Testis (tissue), 3 donors: ENCODE data around the gene CDC42BPB. TPM values are rescaled to one million over a fixed set of nuclear protein-coding genes. Genes with fewer than 3 reads are reported as not detected.

Experiments
- DNase-seq: peaks from one replicate; pipeline ENCODE4 v3.0.0-alpha.2; 2019
- H3K27ac ChIP-seq, 2 donors: fragments of 200-600 bp; sonication (generic); one replicate each; pipeline ENCODE4 v1.5.1; 2019
- H3K27me3 ChIP-seq: fragments of 200-600 bp; sonication (generic); one replicate; pipeline ENCODE4 v1.5.1; 2019
- H3K36me3 ChIP-seq: fragments of 200-600 bp; sonication (generic); one replicate; pipeline ENCODE4 v1.5.1; 2017; ENCODE audit warnings: low read depth; ENCODE audit errors: missing control alignments
- H3K4me1 ChIP-seq: fragments of 200-600 bp; sonication (generic); one replicate; pipeline ENCODE4 v1.5.1; 2019
- H3K4me3 ChIP-seq, 2 donors: fragments of 200-600 bp; sonication (generic); one replicate each; pipeline ENCODE4 v1.5.1; 2017 to 2019
- H3K9me3 ChIP-seq: fragments of 200-600 bp; sonication (generic); one replicate; pipeline ENCODE4 v1.5.1; 2017
- CTCF ChIP-seq, 3 experiments: fragments of 450-650 bp in 2 of 3; fragments of 200-600 bp in 1 of 3; sonication (generic) in 1 of 3; IDR thresholded peaks; one replicate each; pipeline ENCODE4 v1.5.1; 2016 to 2019; ENCODE audit warnings: antibody characterized with exemption in 3 of 3, mild to moderate bottlenecking in 2 of 3, moderate library complexity in 1 of 3
- POLR2A ChIP-seq: fragments of 450-650 bp; IDR thresholded peaks from one replicate; pipeline ENCODE4 v1.6.1; 2017; ENCODE audit warnings: antibody characterized with exemption, mild to moderate bottlenecking, moderate library complexity
- WGBS, 2 donors: methylation state at CpG; one replicate each; pipeline ENCODE4 v1.1.5; 2018; 5-methylcytosine and 5-hydroxymethylcytosine counted together
- intact Hi-C: fragments of 100-400 bp; cut with DNase I; formaldehyde crosslinking; loops from one replicate; pipeline ENCODE4 v1.15.1; 2023; ENCODE audit warnings: low total_unique reads
- polyA plus RNA-seq: library from polyadenylated mRNA; stranded (reverse); fragments of 350-450 nt; fragmentation: Illumina TruSeq; extraction: RNeasy Lipid Tissue Mini Kit (QIAGEN cat#74804); gene quantifications from one replicate; pipeline ENCODE4 v1.2.3, GENCODE V29; 2014; ENCODE audit warnings: low read depth, low replicate concordance; ENCODE audit not compliant: insufficient read depth
- total RNA-seq, 2 donors: library from RNA; depleted of rRNA; stranded (reverse); fragments of >200 nt; gene quantifications; one replicate each; pipeline ENCODE4 v1.2.3, GENCODE V29; 2016

CDC42BPB gene
- total and polyA plus RNA-seq, 3 donors from 2014 or later: 90.3 to 216 (median 201) TPM

DNA sequence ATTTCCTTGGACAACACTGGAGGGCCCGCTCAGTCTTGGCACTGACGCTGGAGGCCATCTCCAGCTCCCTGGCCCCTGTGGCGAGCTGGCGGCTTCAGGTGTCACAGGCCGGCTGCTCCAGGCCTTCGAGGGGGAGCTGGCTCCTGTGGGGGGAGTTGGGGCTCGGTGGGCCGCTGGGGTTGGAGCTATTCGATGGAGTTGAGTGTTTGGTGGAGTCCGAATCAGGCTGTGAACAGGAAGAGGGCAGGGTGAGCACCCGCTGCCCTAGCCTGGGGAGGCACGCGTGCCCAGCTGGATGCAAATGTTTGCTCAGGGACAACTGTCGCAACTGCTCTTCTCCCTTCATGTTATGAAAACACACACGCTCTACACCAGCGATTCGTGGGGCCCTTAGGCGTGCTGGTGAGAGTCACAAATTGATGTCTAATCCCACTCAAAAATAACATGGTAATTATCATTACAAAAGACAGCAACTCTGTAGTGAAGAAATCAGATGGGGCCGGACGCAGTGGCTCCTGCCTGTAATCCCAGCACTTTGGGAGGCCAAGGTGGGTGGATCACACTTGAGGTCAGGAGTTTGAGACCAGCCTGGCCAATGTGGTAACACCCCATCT is 123.6 kb downstream of the CDC42BPB start:
- intact Hi-C loops: no loop called here
- Histone ChIP-seq H3K27ac (no peak overlapping the region), H3K9me3 (no peaks in the 10 kb centered on the region), H3K4me3 (no peak overlapping the region), H3K27me3 (no peaks in the 10 kb centered on the region), H3K4me1 (peaks cover 11% of the 10 kb centered on the region), H3K36me3 (no peaks in the 10 kb centered on the region)
- 91 to 92% methylated on average over 20 of the region's 20 CpGs for WGBS, 2 donors
- no peak for TF ChIP-seq CTCF (IDR thresholded peaks at IDR 0.05)
- no peak for TF ChIP-seq POLR2A
- DNase-seq: no peak

GRCh38 chr14:102932484-102933248 is 124.7 kb downstream of the CDC42BPB start:
- 88 to 92% methylated on average over 9 to 25 of the region's 26 CpGs for WGBS, 2 donors
- TF ChIP-seq CTCF (IDR thresholded peaks at IDR 0.05): no peak
- no peak for TF ChIP-seq POLR2A

DNA sequence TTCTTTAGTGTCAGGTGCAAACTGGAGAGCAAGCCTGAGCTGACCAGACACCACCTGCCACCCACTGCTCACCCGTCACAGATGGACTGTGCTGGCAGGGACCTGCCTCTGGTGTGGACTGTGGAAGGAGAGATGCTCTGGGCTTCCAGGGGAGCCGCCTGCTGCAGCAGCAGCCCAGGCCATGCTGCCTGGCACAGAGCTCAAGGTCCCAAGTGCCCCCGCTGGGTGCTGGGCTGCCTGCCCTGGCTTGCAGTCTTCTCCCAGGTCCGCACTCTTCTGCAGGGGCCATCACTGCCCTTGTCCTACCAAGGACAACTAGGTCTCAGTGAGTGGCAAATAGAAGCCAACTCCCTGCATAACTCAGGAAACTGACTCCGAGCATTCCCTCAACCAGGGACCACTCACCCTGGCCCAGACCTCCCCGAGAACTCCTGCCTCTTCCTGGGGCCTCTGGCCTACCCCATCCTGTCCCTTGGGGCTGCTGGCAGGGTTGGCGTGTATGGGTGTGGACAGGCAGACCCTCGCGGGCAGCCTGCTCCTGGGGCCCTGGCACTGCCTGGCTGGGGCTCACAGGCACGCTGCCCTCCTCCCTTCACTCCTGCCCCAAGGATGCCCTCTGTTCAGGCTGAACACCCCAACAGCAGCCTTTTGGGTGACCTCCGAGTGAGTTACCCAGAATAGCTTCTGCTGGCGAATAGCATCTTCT is 125.6 kb downstream of the CDC42BPB start:
- no peaks in the 10 kb centered on the region for H3K36me3 ChIP-seq
- H3K9me3 ChIP-seq: no peaks in the 10 kb centered on the region
- intact Hi-C loops: no loop called here
- no peak for DNase-seq
- H3K4me1 ChIP-seq: peaks cover 16% of the 10 kb centered on the region
- H3K27me3 ChIP-seq: no peaks in the 10 kb centered on the region
- no peak overlapping the region for H3K4me3 ChIP-seq
- WGBS, 2 donors: 92 to 93% methylated on average over 7 to 12 of the region's 12 CpGs
- H3K27ac ChIP-seq: no peak overlapping the region
- TF ChIP-seq CTCF (IDR thresholded peaks at IDR 0.05) (no peak), POLR2A (no peak)

More at GRCh38 chr14:102932484-102933248, 124.7 kb downstream of the CDC42BPB start:
- no peak overlapping the region for H3K27ac ChIP-seq
- H3K9me3 ChIP-seq: no peaks in the 10 kb centered on the region
- no peak overlapping the region for H3K4me3 ChIP-seq
- no peak for DNase-seq
- H3K4me1 ChIP-seq: peaks cover 16% of the 10 kb centered on the region
- intact Hi-C loops: no loop called here
- no peaks in the 10 kb centered on the region for H3K36me3 ChIP-seq
- H3K27me3 ChIP-seq: no peaks in the 10 kb centered on the region

DNA sequence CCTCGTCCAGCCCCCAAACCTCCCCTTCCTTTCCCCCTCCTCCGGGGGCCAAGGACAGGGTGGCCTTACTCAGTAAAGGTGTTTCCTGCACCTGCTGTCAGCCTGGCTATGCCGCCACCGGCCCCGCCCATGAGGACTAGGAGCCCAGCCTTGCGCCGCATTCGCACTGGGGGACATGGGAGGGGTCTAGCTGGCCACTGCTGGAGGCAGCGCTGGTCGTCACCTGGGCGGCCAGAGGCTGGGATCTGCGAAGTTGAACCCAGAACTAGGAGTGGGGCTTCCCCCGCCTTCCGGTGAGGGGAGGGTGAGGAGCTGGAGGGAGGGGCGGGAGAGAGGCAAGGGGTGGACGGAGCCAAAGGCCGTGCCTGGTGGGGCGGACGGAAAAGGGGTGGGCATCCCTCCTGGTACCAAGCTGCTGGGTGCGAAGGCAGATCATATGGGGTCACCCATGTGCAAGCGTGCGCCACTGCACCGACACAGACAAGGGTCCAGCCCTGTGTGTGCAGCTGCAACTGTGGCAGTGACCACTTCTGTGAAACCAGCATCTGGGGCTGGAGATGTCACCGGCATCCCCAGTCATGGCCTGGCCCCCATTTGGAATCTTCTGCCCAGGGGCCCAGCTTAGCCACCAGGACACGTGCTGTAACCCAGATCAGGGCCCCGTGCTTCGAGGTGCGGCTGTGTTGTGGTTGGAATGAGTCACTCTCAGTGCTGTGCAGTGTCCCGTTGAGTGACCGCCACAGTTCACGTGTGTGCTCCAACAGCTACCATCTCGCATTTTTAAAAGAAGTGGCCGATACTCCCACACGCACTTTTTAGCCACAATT is 126.4 kb downstream of the CDC42BPB start:
- peak overlapping the region; percentile 18 to 47 for H3K4me3 ChIP-seq
- no peak for DNase-seq
- intact Hi-C loops: no loop called here
- H3K27me3 ChIP-seq: no peaks in the 10 kb centered on the region
- TF ChIP-seq CTCF (IDR thresholded peaks at IDR 0.05) (no peak), POLR2A (no peak)
- 57 to 63% methylated on average over 29 to 34 of the region's 34 CpGs for WGBS, 2 donors
- H3K4me1 ChIP-seq: peaks cover 16% of the 10 kb centered on the region
- no peaks in the 10 kb centered on the region for H3K36me3 ChIP-seq
- H3K9me3 ChIP-seq: no peaks in the 10 kb centered on the region
- H3K27ac ChIP-seq: no peak overlapping the region
